HepG2 (cell line): ENCODE results near the gene PHIP. TPM values are rescaled to one million over a fixed set of nuclear protein-coding genes. Genes with fewer than 3 reads are reported as not detected.

Experiments used
- ATAC-seq: fragments of 200-7000 bp; cut with Tn5 transposase; 3 replicates; pipeline ENCODE4 v1.9.1; 2020; ENCODE audit warnings: mild to moderate bottlenecking, moderate library complexity
- BruUV-seq: library from RNA; stranded (reverse); fragments of 400-500 nt; replicated peaks from 2 replicates; lab custom pipeline; 2021; lab: Mats Ljungman, UMichigan
- CTCF ChIA-PET: fragments of 300-600 bp; formaldehyde crosslinking; extraction: SDS; loops from one replicate; lab custom pipeline; 2021; ENCODE audit warnings: low total read pairs, inconsistent platforms, low intra/inter-chr PET ratio; lab: Yijun Ruan, JAX
- POLR2A ChIA-PET: fragments of 350-600 bp; sonication (Branson Sonifier 250); formaldehyde crosslinking; loops from one replicate; lab custom pipeline; 2020; ENCODE audit warnings: antibody characterized with exemption, inconsistent platforms; lab: Yijun Ruan, JAX
- DNase-seq: peaks from one replicate; pipeline ENCODE4 v3.0.0-alpha.2; 2015; ENCODE audit warnings: low spot score
- FAIRE-seq: peaks from 3 replicates; lab custom pipeline; 2011; peaks lifted over from hg19 to GRCh38; lab: Jason Lieb, UNC
- H2AFZ ChIP-seq: one replicate; pipeline ENCODE4 v1.6.1; 2011; ENCODE audit warnings: low read length, inconsistent platforms
- H3K27ac ChIP-seq: fragments of 300-600 bp; 3 replicates; pipeline ENCODE4 v1.8.0; 2011; ENCODE audit warnings: mixed run types, mild to moderate bottlenecking, mixed read lengths, low read length, inconsistent platforms; ENCODE audit not compliant: insufficient read depth; ENCODE audit errors: extremely low read length
- H3K27me3 ChIP-seq, 2 experiments: fragments of 200-600 bp in 1 of 2; 2 replicates in 1 of 2; 3 replicates in 1 of 2; pipeline versions ENCODE4 v1.6.0 to v1.8.0; 2011; ENCODE audit warnings: low read length in 2 of 2, mild to moderate bottlenecking in 2 of 2, moderate library complexity in 2 of 2, inconsistent platforms in 1 of 2; ENCODE audit not compliant: insufficient read depth in 2 of 2, control insufficient read depth in 1 of 2
- H3K36me3 ChIP-seq, 2 experiments: fragments of 200-600 bp in 1 of 2; replicated peaks in 1 of 2; 2 replicates in 1 of 2; 3 replicates in 1 of 2; pipeline versions ENCODE4 v1.5.1 to v1.8.0; 2011; ENCODE audit warnings: low read length in 2 of 2, inconsistent platforms in 1 of 2; ENCODE audit not compliant: insufficient read depth in 2 of 2, control insufficient read depth in 1 of 2
- H3K4me1 ChIP-seq: 2 replicates; pipeline ENCODE4 v1.5.1; 2012; ENCODE audit warnings: low read length, inconsistent platforms; ENCODE audit not compliant: insufficient read depth
- H3K4me2 ChIP-seq: 2 replicates; pipeline ENCODE4 v1.6.0; 2011; ENCODE audit warnings: low read depth, low read length, inconsistent platforms
- H3K4me3 ChIP-seq, 3 experiments: fragments of 200-600 bp in 1 of 3; sonication (generic), shearing (Covaris generic) in 1 of 3; replicated peaks in 1 of 3; 2 replicates each; pipeline ENCODE4 v1.5.1; 2011 to 2016; ENCODE audit warnings: low read length in 3 of 3, inconsistent platforms in 2 of 3, low read depth in 2 of 3, mild to moderate bottlenecking in 2 of 3, control low read depth in 1 of 3, mixed read lengths in 1 of 3; ENCODE audit not compliant: insufficient read depth in 1 of 3
- H3K79me2 ChIP-seq: one replicate; pipeline ENCODE4 v1.6.1; 2011; ENCODE audit warnings: low read length, inconsistent platforms; ENCODE audit not compliant: insufficient read depth
- H3K9ac ChIP-seq: 2 replicates; pipeline ENCODE4 v1.6.0; 2011; ENCODE audit warnings: mild to moderate bottlenecking, low read depth, low read length, inconsistent platforms; ENCODE audit not compliant: insufficient read depth
- H3K9me3 ChIP-seq: 2 replicates; pipeline ENCODE4 v1.5.1; 2012; ENCODE audit warnings: mild to moderate bottlenecking, low read length
- H4K20me1 ChIP-seq: 2 replicates; pipeline ENCODE4 v1.6.0; 2011; ENCODE audit warnings: inconsistent platforms, mild to moderate bottlenecking, low read length, moderate library complexity; ENCODE audit not compliant: insufficient read depth
- CHCHD3 ChIP-seq: sonication (generic); formaldehyde crosslinking; IDR thresholded peaks from 2 replicates; pipeline ENCODE4 v1.8.0; 2022; ENCODE audit warnings: mild to moderate bottlenecking, missing genetic modification reagents, moderate library complexity
- LCORL ChIP-seq, 2 experiments: fragments of 450-650 bp in 1 of 2; sonication (generic) in 1 of 2; formaldehyde crosslinking in 1 of 2; IDR thresholded peaks; 2 replicates each; pipeline versions ENCODE4 v1.5.0 to v1.6.1; 2017 to 2020; ENCODE audit warnings: antibody characterized with exemption in 1 of 2, missing genetic modification reagents in 1 of 2
- MTA3 ChIP-seq: sonication (generic); formaldehyde crosslinking; IDR thresholded peaks from 2 replicates; pipeline ENCODE4 v1.4.0; 2020; ENCODE audit warnings: missing genetic modification reagents
- RFX3 ChIP-seq: IDR thresholded peaks from 2 replicates; pipeline ENCODE4 v1.6.1; 2016; ENCODE audit warnings: missing biosample characterization, missing genetic modification reagents
- SAP130 ChIP-seq: IDR thresholded peaks from 2 replicates; pipeline ENCODE4 v1.6.1; 2016; ENCODE audit warnings: low read depth
- SIX4 ChIP-seq: sonication (generic); formaldehyde crosslinking; IDR thresholded peaks from 2 replicates; pipeline ENCODE4 v1.4.0; 2020; ENCODE audit warnings: missing genetic modification reagents
- SRF ChIP-seq: IDR thresholded peaks from 2 replicates; pipeline ENCODE4 v1.6.1; 2011; ENCODE audit warnings: mild to moderate bottlenecking, low read depth, low read length, moderate library complexity
- ZMYM4 ChIP-seq: sonication (generic); formaldehyde crosslinking; IDR thresholded peaks from 2 replicates; pipeline ENCODE4 v1.8.1; 2023; ENCODE audit warnings: mild to moderate bottlenecking, missing genetic modification reagents
- ZNF253 ChIP-seq: sonication (generic); formaldehyde crosslinking; IDR thresholded peaks from 2 replicates; pipeline ENCODE4 v1.8.0; 2022; ENCODE audit warnings: mild to moderate bottlenecking, missing genetic modification reagents, borderline replicate concordance
- ZNF335 ChIP-seq: sonication (generic); formaldehyde crosslinking; IDR thresholded peaks from 2 replicates; pipeline ENCODE4 v1.4.0; 2020; ENCODE audit warnings: missing genetic modification reagents
- ZNF567 ChIP-seq: sonication (generic); formaldehyde crosslinking; IDR thresholded peaks from 2 replicates; pipeline ENCODE4 v1.8.1; 2023; ENCODE audit warnings: mild to moderate bottlenecking, missing genetic modification reagents, borderline replicate concordance
- ZNF720 ChIP-seq: sonication (generic); formaldehyde crosslinking; IDR thresholded peaks from 2 replicates; pipeline ENCODE4 v1.4.0; 2020; ENCODE audit warnings: missing genetic modification reagents
- ZNF772 ChIP-seq: sonication (generic); formaldehyde crosslinking; IDR thresholded peaks from 2 replicates; pipeline ENCODE4 v1.5.0; 2020; ENCODE audit warnings: mild to moderate bottlenecking, missing genetic modification reagents
- WGBS: methylation state at CpG from one replicate; pipeline ENCODE4 v1.1.6; 2017; ENCODE audit warnings: low lambda C conversion rate; 5-methylcytosine and 5-hydroxymethylcytosine counted together
- in situ Hi-C: cut with HindIII; loops from 2 replicates; pipeline ENCODE4 v1.10.0; 2017; ENCODE audit warnings: low pct_unique_long_range_greater_than_20kb; ENCODE audit not compliant: extremely low pct_ligation_motif_present
- intact Hi-C: fragments of 100-400 bp; cut with micrococcal nuclease; formaldehyde crosslinking; loops from one replicate; pipeline ENCODE4 v1.10.0; 2022; ENCODE audit not compliant: unreplicated experiment
- polyA plus RNA-seq, 8 experiments: library from polyadenylated mRNA; depleted of rRNA in 3 of 8; stranded (reverse) in 7 of 8; unstranded in 1 of 8; fragments of >200 nt; fragmentation: Illumina TruSeq in 4 of 8; extraction: Trizol in 4 of 8; gene quantifications; 2 replicates each; pipeline versions ENCODE4 v1.2.1 to v1.2.3, GENCODE V29; 2011 to 2016; ENCODE audit warnings: low read depth in 4 of 8, missing spikeins in 1 of 8, mixed read lengths in 1 of 8; ENCODE audit not compliant: insufficient read depth in 1 of 8
- total RNA-seq, 5 experiments: library from RNA; depleted of rRNA; stranded (reverse); fragments of >200 nt; fragmentation: Illumina TruSeq; extraction: Trizol; gene quantifications; 2 replicates each; pipeline ENCODE4 v1.2.3, GENCODE V29; 2016; ENCODE audit warnings: low read depth in 1 of 5
- TF ChIP-seq, protein P1 (sequence below): sonication (generic); formaldehyde crosslinking; conservative IDR thresholded peaks from 2 replicates; pipeline ENCODE4 v1.8.1; 2023; ENCODE audit warnings: missing genetic modification reagents
- TF ChIP-seq, protein P2 (sequence below): sonication (generic); formaldehyde crosslinking; IDR thresholded peaks from 2 replicates; pipeline ENCODE4 v1.9.0; 2022; ENCODE audit warnings: missing genetic modification reagents, mild to moderate bottlenecking, borderline replicate concordance
- TF ChIP-seq, protein P3 (sequence below): sonication (generic); formaldehyde crosslinking; IDR thresholded peaks from 2 replicates; pipeline ENCODE4 v1.8.0; 2022; ENCODE audit warnings: missing genetic modification reagents, mild to moderate bottlenecking, inconsistent platforms, borderline replicate concordance
- TF ChIP-seq, protein P4 (sequence below): sonication (generic); formaldehyde crosslinking; IDR thresholded peaks from 2 replicates; pipeline ENCODE4 v1.4.0; 2020; ENCODE audit warnings: missing genetic modification reagents, borderline replicate concordance

Gene PHIP
- total and polyA plus RNA-seq, 2 of the 13 experiments (the other 11 are each of a cell fraction or from before 2014, with no cell fraction given) = 6.5 to 23.5 TPM

DNA sequence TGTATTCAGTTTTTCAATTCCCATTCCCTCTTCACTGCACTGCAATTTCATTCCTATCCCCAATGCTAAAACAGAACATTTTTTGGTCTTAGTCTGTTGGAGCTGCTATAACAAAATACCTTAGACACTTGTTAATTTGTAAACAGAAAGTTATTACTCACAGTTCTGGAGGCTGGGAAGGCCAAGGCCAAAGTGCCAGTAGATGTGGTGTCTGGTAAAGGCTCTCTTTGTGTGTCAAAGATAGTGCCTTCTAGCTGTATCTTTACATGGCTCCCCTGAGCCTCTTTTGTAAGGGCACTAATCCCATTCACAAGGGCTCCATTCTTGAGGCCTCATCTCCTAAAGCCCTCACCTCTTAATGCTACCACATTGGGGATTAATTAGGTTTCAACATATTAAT is 40.0 kb downstream of the PHIP start (continued):
- TF ChIP-seq, protein P1, sequence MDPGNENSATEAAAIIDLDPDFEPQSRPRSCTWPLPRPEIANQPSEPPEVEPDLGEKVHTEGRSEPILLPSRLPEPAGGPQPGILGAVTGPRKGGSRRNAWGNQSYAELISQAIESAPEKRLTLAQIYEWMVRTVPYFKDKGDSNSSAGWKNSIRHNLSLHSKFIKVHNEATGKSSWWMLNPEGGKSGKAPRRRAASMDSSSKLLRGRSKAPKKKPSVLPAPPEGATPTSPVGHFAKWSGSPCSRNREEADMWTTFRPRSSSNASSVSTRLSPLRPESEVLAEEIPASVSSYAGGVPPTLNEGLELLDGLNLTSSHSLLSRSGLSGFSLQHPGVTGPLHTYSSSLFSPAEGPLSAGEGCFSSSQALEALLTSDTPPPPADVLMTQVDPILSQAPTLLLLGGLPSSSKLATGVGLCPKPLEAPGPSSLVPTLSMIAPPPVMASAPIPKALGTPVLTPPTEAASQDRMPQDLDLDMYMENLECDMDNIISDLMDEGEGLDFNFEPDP = no peak
- TF ChIP-seq, protein P2, sequence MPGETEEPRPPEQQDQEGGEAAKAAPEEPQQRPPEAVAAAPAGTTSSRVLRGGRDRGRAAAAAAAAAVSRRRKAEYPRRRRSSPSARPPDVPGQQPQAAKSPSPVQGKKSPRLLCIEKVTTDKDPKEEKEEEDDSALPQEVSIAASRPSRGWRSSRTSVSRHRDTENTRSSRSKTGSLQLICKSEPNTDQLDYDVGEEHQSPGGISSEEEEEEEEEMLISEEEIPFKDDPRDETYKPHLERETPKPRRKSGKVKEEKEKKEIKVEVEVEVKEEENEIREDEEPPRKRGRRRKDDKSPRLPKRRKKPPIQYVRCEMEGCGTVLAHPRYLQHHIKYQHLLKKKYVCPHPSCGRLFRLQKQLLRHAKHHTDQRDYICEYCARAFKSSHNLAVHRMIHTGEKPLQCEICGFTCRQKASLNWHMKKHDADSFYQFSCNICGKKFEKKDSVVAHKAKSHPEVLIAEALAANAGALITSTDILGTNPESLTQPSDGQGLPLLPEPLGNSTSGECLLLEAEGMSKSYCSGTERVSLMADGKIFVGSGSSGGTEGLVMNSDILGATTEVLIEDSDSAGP (CRISPR knock-in tag) = no peak
- TF ChIP-seq SRF = no peak
- TF ChIP-seq ZMYM4 (CRISPR knock-in tag) = 0 out of 2 replicates have a peak, but pooled peaks have one; percentile 20
- no peak for TF ChIP-seq SAP130

DNA sequence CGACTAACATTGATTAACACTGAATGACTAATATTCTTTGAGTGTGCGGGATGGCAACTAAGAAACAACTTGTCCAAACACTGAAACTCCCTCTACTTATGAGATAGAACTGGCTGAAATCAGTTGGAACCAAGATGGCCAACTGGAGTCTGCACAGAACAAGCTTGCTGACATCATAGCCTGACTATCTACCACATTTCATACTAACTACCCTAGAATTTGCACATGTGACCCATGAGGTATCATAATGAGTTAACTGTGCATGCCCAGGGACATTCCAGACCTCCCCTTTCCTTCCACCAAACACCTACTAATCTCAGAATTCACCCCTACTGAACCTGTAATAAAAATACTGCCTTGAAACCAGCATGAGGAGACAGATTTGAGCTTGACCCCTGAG is 43.2 kb downstream of the PHIP start:
- POLR2A ChIA-PET = no interaction called here
- intact Hi-C loops (loop anchor here (5.0 kb wide), 1 partner anchor 42 kb away; the partner anchor contains the start of gene PHIP), in situ Hi-C loops (no loop called here)
- Histone ChIP-seq H3K4me3 (no peak overlapping the region), H3K9me3 (no peaks in the 10 kb centered on the region), H4K20me1 (no peaks in the 10 kb centered on the region), H3K27ac (no peak overlapping the region), H2AFZ (no peak overlapping the region), H3K9ac (no peak overlapping the region), H3K4me1 (peaks cover 19% of the 10 kb centered on the region), H3K4me2 (no peak overlapping the region), H3K27me3 (no peaks in the 10 kb centered on the region), H3K79me2 (peaks cover 27% of the 10 kb centered on the region), H3K36me3 (peaks cover 9% of the 10 kb centered on the region in 2 experiments; a peak in 4 of 5 replicates)
- no TSS peak for BruUV-seq
- ATAC-seq (no peak), DNase-seq (no peak), FAIRE-seq (no peak)
- WGBS = 97% methylated on average over 2 of the region's 2 CpGs
- CTCF ChIA-PET = no interaction called here
- TF ChIP-seq SIX4 (CRISPR knock-in tag) = no peak
- no peak for TF ChIP-seq ZNF335 (CRISPR knock-in tag)
- TF ChIP-seq ZNF567 (CRISPR knock-in tag) = no peak
- no peak for TF ChIP-seq ZNF720 (CRISPR knock-in tag)
- TF ChIP-seq ZNF772 (CRISPR knock-in tag) = no peak
- TF ChIP-seq, protein P3, sequence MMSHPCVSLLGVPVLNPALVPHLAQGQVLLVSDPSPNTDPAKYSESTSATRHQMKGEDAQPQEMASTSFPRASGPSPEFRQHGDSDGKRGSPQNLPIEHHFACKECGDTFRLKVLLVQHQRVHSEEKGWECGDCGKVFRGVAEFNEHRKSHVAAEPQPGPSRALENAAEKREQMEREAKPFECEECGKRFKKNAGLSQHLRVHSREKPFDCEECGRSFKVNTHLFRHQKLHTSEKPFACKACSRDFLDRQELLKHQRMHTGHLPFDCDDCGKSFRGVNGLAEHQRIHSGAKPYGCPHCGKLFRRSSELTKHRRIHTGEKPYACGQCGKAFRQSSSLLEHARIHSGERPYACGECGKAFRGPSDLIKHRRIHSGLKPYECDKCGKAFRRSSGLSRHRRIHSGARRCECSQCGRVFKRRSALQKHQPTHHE (CRISPR knock-in tag) = no peak
- no peak for TF ChIP-seq RFX3 (CRISPR knock-in tag)
- TF ChIP-seq, protein P4, sequence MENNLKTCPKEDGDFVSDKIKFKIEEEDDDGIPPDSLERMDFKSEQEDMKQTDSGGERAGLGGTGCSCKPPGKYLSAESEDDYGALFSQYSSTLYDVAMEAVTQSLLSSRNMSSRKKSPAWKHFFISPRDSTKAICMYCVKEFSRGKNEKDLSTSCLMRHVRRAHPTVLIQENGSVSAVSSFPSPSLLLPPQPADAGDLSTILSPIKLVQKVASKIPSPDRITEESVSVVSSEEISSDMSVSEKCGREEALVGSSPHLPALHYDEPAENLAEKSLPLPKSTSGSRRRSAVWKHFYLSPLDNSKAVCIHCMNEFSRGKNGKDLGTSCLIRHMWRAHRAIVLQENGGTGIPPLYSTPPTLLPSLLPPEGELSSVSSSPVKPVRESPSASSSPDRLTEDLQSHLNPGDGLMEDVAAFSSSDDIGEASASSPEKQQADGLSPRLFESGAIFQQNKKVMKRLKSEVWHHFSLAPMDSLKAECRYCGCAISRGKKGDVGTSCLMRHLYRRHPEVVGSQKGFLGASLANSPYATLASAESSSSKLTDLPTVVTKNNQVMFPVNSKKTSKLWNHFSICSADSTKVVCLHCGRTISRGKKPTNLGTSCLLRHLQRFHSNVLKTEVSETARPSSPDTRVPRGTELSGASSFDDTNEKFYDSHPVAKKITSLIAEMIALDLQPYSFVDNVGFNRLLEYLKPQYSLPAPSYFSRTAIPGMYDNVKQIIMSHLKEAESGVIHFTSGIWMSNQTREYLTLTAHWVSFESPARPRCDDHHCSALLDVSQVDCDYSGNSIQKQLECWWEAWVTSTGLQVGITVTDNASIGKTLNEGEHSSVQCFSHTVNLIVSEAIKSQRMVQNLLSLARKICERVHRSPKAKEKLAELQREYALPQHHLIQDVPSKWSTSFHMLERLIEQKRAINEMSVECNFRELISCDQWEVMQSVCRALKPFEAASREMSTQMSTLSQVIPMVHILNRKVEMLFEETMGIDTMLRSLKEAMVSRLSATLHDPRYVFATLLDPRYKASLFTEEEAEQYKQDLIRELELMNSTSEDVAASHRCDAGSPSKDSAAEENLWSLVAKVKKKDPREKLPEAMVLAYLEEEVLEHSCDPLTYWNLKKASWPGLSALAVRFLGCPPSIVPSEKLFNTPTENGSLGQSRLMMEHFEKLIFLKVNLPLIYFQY = no peak
- TF ChIP-seq CHCHD3 (CRISPR knock-in tag) = no peak
- TF ChIP-seq LCORL (IDR thresholded peaks at IDR 0.05) = no peak
- no peak for TF ChIP-seq LCORL (CRISPR knock-in tag; IDR thresholded peaks at IDR 0.05)
- TF ChIP-seq ZNF253 (CRISPR knock-in tag) = no peak
- no peak for TF ChIP-seq MTA3
